Keratinocyte (primary cell): ENCODE results near the gene DHX58. TPM values are rescaled to one million over a fixed set of nuclear protein-coding genes. Genes with fewer than 3 reads are reported as not detected.

Experiments
- DNase-seq: peaks from one replicate; pipeline ENCODE4 v3.0.0-alpha.2; 2011; ENCODE audit warnings: low read depth, missing footprints, low spot score
- FAIRE-seq: peaks from 2 replicates; lab custom pipeline; 2011; peaks lifted over from hg19 to GRCh38; lab: Jason Lieb, UNC
- H2AFZ ChIP-seq: 2 replicates; pipeline ENCODE4 v1.6.0; 2012; ENCODE audit warnings: low read length, control low read depth, inconsistent platforms; ENCODE audit not compliant: control insufficient read depth
- H3K27ac ChIP-seq: 2 replicates; pipeline ENCODE4 v1.5.1; 2011; ENCODE audit warnings: low read length; ENCODE audit not compliant: control insufficient read depth, insufficient read depth
- H3K27me3 ChIP-seq: 3 replicates; pipeline ENCODE4 v1.6.0; 2011; ENCODE audit warnings: low read length; ENCODE audit not compliant: control insufficient read depth, insufficient read depth; ENCODE audit errors: extremely low read depth
- H3K36me3 ChIP-seq, 2 experiments: 2 replicates in 1 of 2; 3 replicates in 1 of 2; pipeline ENCODE4 v1.5.1; 2011; ENCODE audit warnings: low read length in 2 of 2, mild to moderate bottlenecking in 1 of 2; ENCODE audit not compliant: control insufficient read depth in 2 of 2, insufficient read depth in 2 of 2; ENCODE audit errors: extremely low read depth in 1 of 2
- H3K4me1 ChIP-seq: 3 replicates; pipeline ENCODE4 v1.5.1; 2011; ENCODE audit warnings: low read length; ENCODE audit not compliant: control insufficient read depth, insufficient read depth; ENCODE audit errors: extremely low read depth
- H3K4me2 ChIP-seq: 3 replicates; pipeline ENCODE4 v1.6.0; 2011; ENCODE audit warnings: low read depth, low read length; ENCODE audit not compliant: control insufficient read depth, insufficient read depth; ENCODE audit errors: extremely low read depth
- H3K4me3 ChIP-seq, 3 experiments: fragments of 200-600 bp in 1 of 3; sonication (generic) in 1 of 3; 2 replicates in 2 of 3; 3 replicates in 1 of 3; pipeline ENCODE4 v1.5.1; 2011 to 2016; ENCODE audit warnings: low read length in 3 of 3, mild to moderate bottlenecking in 3 of 3, control low read depth in 2 of 3, inconsistent platforms in 1 of 3, low read depth in 1 of 3, mixed read lengths in 1 of 3, mixed run types in 1 of 3, moderate library complexity in 1 of 3; ENCODE audit not compliant: control insufficient read depth in 2 of 3, insufficient read depth in 2 of 3; ENCODE audit errors: extremely low read depth in 1 of 3
- H3K79me2 ChIP-seq: 2 replicates; pipeline ENCODE4 v1.6.0; 2012; ENCODE audit warnings: low read length; ENCODE audit not compliant: control insufficient read depth, insufficient read depth
- H3K9ac ChIP-seq: 3 replicates; pipeline ENCODE4 v1.6.0; 2011; ENCODE audit warnings: low read length; ENCODE audit not compliant: control insufficient read depth, insufficient read depth; ENCODE audit errors: extremely low read depth
- H3K9me1 ChIP-seq: 3 replicates; pipeline ENCODE4 v1.6.0; 2011; ENCODE audit warnings: low read length; ENCODE audit not compliant: control insufficient read depth, insufficient read depth; ENCODE audit errors: extremely low read depth
- H3K9me3 ChIP-seq: 2 replicates; pipeline ENCODE4 v1.5.1; 2012; ENCODE audit warnings: low read depth, low read length; ENCODE audit not compliant: control insufficient read depth
- H4K20me1 ChIP-seq: 3 replicates; pipeline ENCODE4 v1.6.0; 2011; ENCODE audit warnings: low read length; ENCODE audit not compliant: control insufficient read depth, insufficient read depth; ENCODE audit errors: extremely low read depth
- EZH2 ChIP-seq: IDR thresholded peaks from one replicate; pipeline ENCODE4 v1.6.1; 2012; ENCODE audit warnings: inconsistent platforms, mild to moderate bottlenecking, low read length, moderate library complexity
- dilution Hi-C: fragments of 300-500 bp; cut with MboI; formaldehyde crosslinking; loops from one replicate; pipeline ENCODE4 v1.7.0; 2020; ENCODE audit warnings: low sequenced_read_pairs; ENCODE audit not compliant: extremely low pct_ligation_motif_present
- polyA plus RNA-seq, 5 experiments: library from polyadenylated mRNA; depleted of rRNA in 3 of 5; stranded (reverse) in 3 of 5; stranded (forward) in 1 of 5; unstranded in 1 of 5; fragments of >200 nt; gene quantifications; 1 replicate in 1 of 5; 2 replicates in 3 of 5; 3 replicates in 1 of 5; pipeline versions ENCODE4 v1.2.1 to v1.2.3, GENCODE V29; 2011 to 2012; ENCODE audit warnings: missing spikeins in 2 of 5, low read depth in 1 of 5, low replicate concordance in 1 of 5
- TF ChIP-seq, protein P1 (sequence below), 3 experiments: IDR thresholded peaks in 1 of 3; conservative IDR thresholded peaks in 1 of 3; optimal IDR thresholded peaks in 1 of 3; 2 replicates in 2 of 3; 3 replicates in 1 of 3; pipeline versions ENCODE3 to v1.5.1; 2011; ENCODE audit warnings: low read length in 3 of 3, mild to moderate bottlenecking in 3 of 3, moderate library complexity in 2 of 3, control low read depth in 1 of 3, inconsistent platforms in 1 of 3; ENCODE audit not compliant: insufficient read depth in 2 of 3; ENCODE audit errors: extremely low read depth in 1 of 3

Gene DHX58
- polyA plus RNA-seq, 1 donor (not counting 4 experiments of a cell fraction or from before 2014, with no cell fraction given), result 5.2 TPM

DNA sequence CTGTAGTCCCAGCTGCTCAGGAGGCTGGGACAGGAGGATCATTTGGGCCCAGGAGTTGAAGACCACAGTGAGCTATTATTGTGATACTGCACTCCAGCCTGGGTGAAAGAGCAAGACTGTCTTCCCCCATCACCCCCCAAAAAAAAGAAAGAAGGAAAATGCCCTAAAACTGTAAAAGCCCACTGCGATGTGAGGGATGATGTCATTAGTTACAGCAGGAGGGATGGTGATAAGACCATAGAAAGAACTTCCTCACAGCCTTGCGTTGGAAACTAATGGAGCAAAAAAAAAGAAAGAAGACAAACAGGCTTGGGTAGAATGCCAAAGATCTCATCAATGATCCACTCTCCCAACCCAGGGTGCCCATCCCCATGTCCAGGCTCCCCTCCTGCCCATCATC is 33.0 kb downstream of the DHX58 start:
- H3K79me2 ChIP-seq, result no peaks in the 10 kb centered on the region
- H3K36me3 ChIP-seq, result no peaks in the 10 kb centered on the region
- no peak overlapping the region for H3K9ac ChIP-seq
- no peak for FAIRE-seq
- no peak overlapping the region for H3K4me2 ChIP-seq
- H3K27me3 ChIP-seq, result peaks cover 6% of the 10 kb centered on the region
- dilution Hi-C loops, result no loop called here
- no peak overlapping the region for H3K4me3 ChIP-seq
- no peak overlapping the region for H2AFZ ChIP-seq
- H3K4me1 ChIP-seq, result no peaks in the 10 kb centered on the region
- no peak for TF ChIP-seq EZH2
- TF ChIP-seq, protein P1, sequence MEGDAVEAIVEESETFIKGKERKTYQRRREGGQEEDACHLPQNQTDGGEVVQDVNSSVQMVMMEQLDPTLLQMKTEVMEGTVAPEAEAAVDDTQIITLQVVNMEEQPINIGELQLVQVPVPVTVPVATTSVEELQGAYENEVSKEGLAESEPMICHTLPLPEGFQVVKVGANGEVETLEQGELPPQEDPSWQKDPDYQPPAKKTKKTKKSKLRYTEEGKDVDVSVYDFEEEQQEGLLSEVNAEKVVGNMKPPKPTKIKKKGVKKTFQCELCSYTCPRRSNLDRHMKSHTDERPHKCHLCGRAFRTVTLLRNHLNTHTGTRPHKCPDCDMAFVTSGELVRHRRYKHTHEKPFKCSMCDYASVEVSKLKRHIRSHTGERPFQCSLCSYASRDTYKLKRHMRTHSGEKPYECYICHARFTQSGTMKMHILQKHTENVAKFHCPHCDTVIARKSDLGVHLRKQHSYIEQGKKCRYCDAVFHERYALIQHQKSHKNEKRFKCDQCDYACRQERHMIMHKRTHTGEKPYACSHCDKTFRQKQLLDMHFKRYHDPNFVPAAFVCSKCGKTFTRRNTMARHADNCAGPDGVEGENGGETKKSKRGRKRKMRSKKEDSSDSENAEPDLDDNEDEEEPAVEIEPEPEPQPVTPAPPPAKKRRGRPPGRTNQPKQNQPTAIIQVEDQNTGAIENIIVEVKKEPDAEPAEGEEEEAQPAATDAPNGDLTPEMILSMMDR (optimal IDR thresholded peaks at IDR 0.05 in 1 of 3, IDR thresholded peaks at IDR 0.05 in 1 of 3, conservative IDR thresholded peaks at IDR 0.05 in 1 of 3; ENCODE audit: extremely low read depth in 1 of 3, insufficient read depth in 2 of 3, low read length in 3 of 3), result no peak
- H4K20me1 ChIP-seq, result no peaks in the 10 kb centered on the region
- no peaks in the 10 kb centered on the region for H3K9me1 ChIP-seq
- DNase-seq, result no peak
- H3K27ac ChIP-seq, result no peak overlapping the region
- H3K9me3 ChIP-seq, result no peaks in the 10 kb centered on the region

DNA sequence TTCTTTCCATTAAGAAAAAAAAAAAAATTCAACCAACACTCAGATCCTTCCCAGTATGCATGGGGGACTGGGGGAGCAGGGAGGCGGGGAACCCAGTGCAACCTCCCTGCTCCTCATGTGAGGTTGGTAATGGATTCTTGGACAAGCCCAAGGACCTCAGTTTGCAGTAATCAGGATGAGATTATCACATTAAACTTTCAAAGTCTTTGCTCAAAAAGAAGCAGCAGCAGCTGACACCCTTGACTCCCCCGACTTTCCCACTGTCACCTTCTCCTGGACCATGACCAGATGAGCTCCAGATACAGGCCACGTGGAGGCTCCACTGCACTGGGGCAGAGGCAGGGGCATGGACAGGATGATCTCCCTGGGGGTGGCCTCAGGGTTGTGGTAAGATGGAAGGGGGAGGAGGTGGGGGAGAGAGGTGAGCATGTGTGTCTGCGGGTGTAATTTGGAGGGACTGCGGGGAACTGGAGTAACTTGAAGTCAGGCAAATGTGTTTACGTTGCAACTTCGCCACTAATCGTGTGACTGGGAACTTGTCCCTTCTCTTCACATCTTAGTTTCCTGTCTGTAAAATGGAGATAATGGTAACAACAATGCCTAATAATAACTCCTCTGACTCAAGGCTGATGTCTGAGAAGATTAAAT is 34.0 kb downstream of the DHX58 start:
- no peak overlapping the region for H2AFZ ChIP-seq
- TF ChIP-seq EZH2, result no peak
- dilution Hi-C loops, result no loop called here

DNA sequence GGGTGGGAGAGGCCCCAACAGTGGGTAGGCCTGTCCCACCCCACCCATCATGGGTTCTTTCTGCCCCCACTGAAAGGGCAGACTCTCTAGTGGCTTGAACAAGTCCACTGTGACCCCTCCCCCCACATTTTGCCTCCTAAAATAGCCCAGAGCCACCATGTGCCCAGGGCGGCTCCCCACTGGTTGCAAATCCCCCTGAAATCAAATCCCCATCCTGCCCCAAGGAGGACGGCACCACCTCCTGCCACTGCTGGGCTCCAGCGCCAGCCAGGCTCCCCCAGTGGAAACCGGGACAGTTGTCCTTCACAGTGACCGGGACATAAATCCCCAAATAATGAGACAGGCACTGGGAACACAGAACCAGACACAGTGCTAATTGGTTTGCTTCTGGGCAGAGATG is 34.8 kb downstream of the DHX58 start:
- dilution Hi-C loops, result no loop called here
- no peak for FAIRE-seq
- Histone ChIP-seq H3K27me3 (peaks cover 13% of the 10 kb centered on the region), H3K4me2 (no peak overlapping the region), H3K9ac (no peak overlapping the region), H4K20me1 (no peaks in the 10 kb centered on the region), H2AFZ (no peak overlapping the region), H3K79me2 (no peaks in the 10 kb centered on the region), H3K9me1 (no peaks in the 10 kb centered on the region), H3K36me3 (no peaks in the 10 kb centered on the region), H3K4me1 (no peaks in the 10 kb centered on the region), H3K27ac (no peak overlapping the region), H3K9me3 (no peaks in the 10 kb centered on the region), H3K4me3 (no peak overlapping the region)
- TF ChIP-seq EZH2, result no peak
- no peak for DNase-seq

More for the DNA sequence above, 34.0 kb downstream of the DHX58 start:
- Histone ChIP-seq H3K9me3 (no peaks in the 10 kb centered on the region), H3K9ac (no peak overlapping the region), H3K36me3 (no peaks in the 10 kb centered on the region), H3K27ac (no peak overlapping the region), H3K9me1 (no peaks in the 10 kb centered on the region), H3K4me3 (no peak overlapping the region), H3K27me3 (peaks cover 8% of the 10 kb centered on the region), H3K4me2 (no peak overlapping the region), H3K79me2 (no peaks in the 10 kb centered on the region), H4K20me1 (no peaks in the 10 kb centered on the region), H3K4me1 (no peaks in the 10 kb centered on the region)
- no peak for FAIRE-seq
- no peak for DNase-seq
